GM21619 (cell line): ENCODE data around the gene FBRS.

ENCODE experiments used
- ATAC-seq: cut with Tn5 transposase; IDR thresholded peaks from one replicate; pipeline ENCODE4 v1.9.1; 2021; ENCODE audit not compliant: unreplicated experiment

Gene FBRS

GRCh38 chr16:30644334-30644830 lies 13.8 kb upstream of the FBRS start:
- ATAC-seq = no peak

- no peak for ATAC-seq
Measured at GRCh38 chr16:30645727-30646126, 12.5 kb upstream of the FBRS start.

- no peak for ATAC-seq
Measured at GRCh38 chr16:30647274-30647571, 11.0 kb upstream of the FBRS start.

- no peak for ATAC-seq
Measured at GRCh38 chr16:30649725-30650368, 8.4 kb upstream of the FBRS start.

GRCh38 chr16:30650369-30651123 lies 7.7 kb upstream of the FBRS start, which contains the start of gene PRR14:
TSS of gene PRR14 (plus strand) at chr16:30650960. CDS start at chr16:30651646, 686 bp downstream.
- peak; percentile 66 for ATAC-seq

- ATAC-seq = peak; percentile 46
Measured at GRCh38 chr16:30651124-30652004, 6.9 kb upstream of the FBRS start.

- ATAC-seq = no peak
Measured at GRCh38 chr16:30652005-30652296, 6.3 kb upstream of the FBRS start.

- ATAC-seq = no peak
Measured at GRCh38 chr16:30652718-30653117, 5.5 kb upstream of the FBRS start.

GRCh38 chr16:30654856-30655255 lies 3.4 kb upstream of the FBRS start:
- ATAC-seq = no peak

GRCh38 chr16:30655815-30656347 lies 2.4 kb upstream of the FBRS start:
- ATAC-seq = no peak

- ATAC-seq = no peak
Measured at GRCh38 chr16:30656388-30656787, 1.8 kb upstream of the FBRS start.

GRCh38 chr16:30656974-30657865 lies 1.0 kb upstream of the FBRS start:
- no peak for ATAC-seq

- ATAC-seq = peak; percentile 44
Measured at GRCh38 chr16:30658731-30659506, 688 bp downstream of the FBRS start.

GRCh38 chr16:30659507-30660423 lies 1.5 kb downstream of the FBRS start:
- ATAC-seq = no peak

- ATAC-seq = no peak
Measured at GRCh38 chr16:30660424-30661261, 2.4 kb downstream of the FBRS start.

- no peak for ATAC-seq
Measured at GRCh38 chr16:30662449-30662848, 4.2 kb downstream of the FBRS start.

- no peak for ATAC-seq
Measured at GRCh38 chr16:30663038-30663437, 4.8 kb downstream of the FBRS start.

GRCh38 chr16:30663820-30664219 lies 5.6 kb downstream of the FBRS start:
- no peak for ATAC-seq
